Lower lobe of right lung (tissue), 2 donors: ENCODE results near the gene JMJD8. TPM values are rescaled to one million over a fixed set of nuclear protein-coding genes. Genes with fewer than 3 reads are reported as not detected.

Experiments
- ATAC-seq, 2 donors: fragments of 200-7000 bp; cut with Tn5 transposase; one replicate each; pipeline ENCODE4 v1.9.1; 2020 to 2022; ENCODE audit warnings: mild to moderate bottlenecking in 2 of 2, moderate library complexity in 2 of 2
- DNase-seq: peaks from one replicate; pipeline ENCODE4 v3.0.0-alpha.2; 2020
- H3K27ac ChIP-seq: fragments of 200-600 bp; one replicate; pipeline ENCODE4 v1.8.0; 2022
- H3K27me3 ChIP-seq: fragments of 200-600 bp; one replicate; pipeline ENCODE4 v1.8.0; 2022; ENCODE audit warnings: low read depth
- H3K36me3 ChIP-seq: fragments of 200-600 bp; one replicate; pipeline ENCODE4 v1.8.0; 2022; ENCODE audit warnings: mild to moderate bottlenecking
- H3K4me1 ChIP-seq: fragments of 200-600 bp; one replicate; pipeline ENCODE4 v1.8.0; 2022
- H3K4me3 ChIP-seq: fragments of 200-600 bp; one replicate; pipeline ENCODE4 v1.8.0; 2022; ENCODE audit warnings: mild to moderate bottlenecking
- H3K9me3 ChIP-seq: fragments of 200-600 bp; one replicate; pipeline ENCODE4 v1.8.0; 2022
- CTCF ChIP-seq: fragments of 200-600 bp; IDR thresholded peaks from one replicate; pipeline ENCODE4 v1.8.0; 2022; ENCODE audit warnings: antibody characterized with exemption, mild to moderate bottlenecking
- intact Hi-C: fragments of 100-400 bp; cut with DNase I; formaldehyde crosslinking; loops from one replicate; pipeline ENCODE4 v1.11.0; 2022
- total RNA-seq: library from RNA; stranded (reverse); fragmentation: NEBNext Ultra II Directional; extraction: Animal tissue kit (Norgen Biotek cat#: 25700); gene quantifications from one replicate; pipeline ENCODE4 v1.2.1, GENCODE V29; 2021
- donor health status: DM: no; HTN: yes; CAD: no; lungs with severe emphysema.

The JMJD8 gene
- total RNA-seq, 1 donor from 2014 or later: 43.2 TPM

- intact Hi-C loops: no loop called here
- H3K4me3 ChIP-seq: peak overlapping the region; percentile 80
- H3K36me3 ChIP-seq: peaks cover 5% of the 10 kb centered on the region
- no peak for TF ChIP-seq CTCF
- ATAC-seq (no peak), DNase-seq (no peak)
- peak overlapping the region; percentile 89 for H3K27ac ChIP-seq
- no peaks in the 10 kb centered on the region for H3K9me3 ChIP-seq
- H3K27me3 ChIP-seq: no peaks in the 10 kb centered on the region
- H3K4me1 ChIP-seq: peaks cover 34% of the 10 kb centered on the region
These were observed 35.8 kb upstream of the JMJD8 start for GRCh38 chr16:719815-720446.

GRCh38 chr16:718922-719321 lies 34.8 kb upstream of the JMJD8 start:
- Histone ChIP-seq H3K9me3 (no peaks in the 10 kb centered on the region), H3K27ac (no peak overlapping the region)

GRCh38 chr16:718389-718788 lies 34.3 kb upstream of the JMJD8 start:
- Histone ChIP-seq H3K27ac (no peak overlapping the region), H3K27me3 (peaks cover 5% of the 10 kb centered on the region), H3K36me3 (peaks cover 5% of the 10 kb centered on the region), H3K4me3 (no peak overlapping the region), H3K4me1 (peaks cover 40% of the 10 kb centered on the region), H3K9me3 (no peaks in the 10 kb centered on the region)
- no peak for ATAC-seq
- no peak for TF ChIP-seq CTCF
- no peak for DNase-seq
- intact Hi-C loops: no loop called here

More at GRCh38 chr16:718922-719321, 34.8 kb upstream of the JMJD8 start:
- ATAC-seq: no peak
- DNase-seq: no peak
- no peak overlapping the region for H3K4me3 ChIP-seq
- H3K36me3 ChIP-seq: peaks cover 5% of the 10 kb centered on the region
- H3K4me1 ChIP-seq: peaks cover 40% of the 10 kb centered on the region
- peaks cover 1% of the 10 kb centered on the region for H3K27me3 ChIP-seq
- intact Hi-C loops: no loop called here
- no peak for TF ChIP-seq CTCF

GRCh38 chr16:717450-718245 lies 33.5 kb upstream of the JMJD8 start:
- Histone ChIP-seq H3K27ac (no peak overlapping the region), H3K9me3 (no peaks in the 10 kb centered on the region), H3K4me1 (peaks cover 40% of the 10 kb centered on the region), H3K36me3 (peaks cover 2% of the 10 kb centered on the region), H3K27me3 (peaks cover 5% of the 10 kb centered on the region), H3K4me3 (no peak overlapping the region)
- ATAC-seq (no peak), DNase-seq (no peak)
- no peak for TF ChIP-seq CTCF
- intact Hi-C loops: no loop called here

- TF ChIP-seq CTCF: no peak
- Histone ChIP-seq H3K27me3 (peaks cover 10% of the 10 kb centered on the region), H3K36me3 (no peaks in the 10 kb centered on the region), H3K4me3 (no peak overlapping the region), H3K4me1 (peaks cover 38% of the 10 kb centered on the region), H3K27ac (no peak overlapping the region), H3K9me3 (no peaks in the 10 kb centered on the region)
- DNase-seq (no peak), ATAC-seq (no peak)
- intact Hi-C loops: no loop called here
These were observed 32.7 kb upstream of the JMJD8 start for GRCh38 chr16:716768-717325.
